GM19397 (cell line): Measurements from ENCODE around the gene DDX17.

ENCODE experiments used
- ATAC-seq: cut with Tn5 transposase; IDR thresholded peaks from one replicate; pipeline ENCODE4 v1.9.1; 2021; ENCODE audit warnings: mild to moderate bottlenecking, moderate library complexity; ENCODE audit not compliant: unreplicated experiment

The DDX17 gene

DNA sequence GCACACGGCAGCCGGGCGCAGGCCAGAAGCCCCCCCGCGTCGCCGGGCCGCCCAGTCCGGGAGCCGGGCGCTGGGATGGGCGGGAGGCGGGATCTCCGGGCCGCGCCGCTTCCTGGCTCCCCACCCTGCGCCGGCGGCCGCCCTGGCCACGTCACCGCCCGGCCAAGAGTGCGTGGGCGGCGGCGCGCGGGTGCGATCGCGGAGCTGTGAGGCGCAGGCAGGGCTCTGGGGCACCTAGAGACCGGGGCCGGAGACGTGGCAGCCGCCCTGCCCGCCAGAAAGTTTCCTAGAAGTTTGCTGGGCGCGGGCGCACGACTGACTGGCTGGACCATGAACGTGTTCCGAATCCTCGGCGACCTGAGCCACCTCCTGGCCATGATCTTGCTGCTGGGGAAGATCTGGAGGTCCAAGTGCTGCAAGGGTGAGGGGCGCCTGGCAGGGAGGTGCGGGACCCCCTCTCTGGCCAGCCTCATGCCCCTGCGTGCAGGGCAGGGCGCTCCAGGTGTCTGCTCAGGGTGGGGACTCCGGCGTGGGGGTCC lies 38.1 kb downstream of the DDX17 start, which contains the start of gene KDELR3:
Gene KDELR3 (plus strand): TSS at position 193 of the 539 bp plus-strand sequence. CDS start 138 bp downstream, at position 331.
- ATAC-seq = no peak

DNA sequence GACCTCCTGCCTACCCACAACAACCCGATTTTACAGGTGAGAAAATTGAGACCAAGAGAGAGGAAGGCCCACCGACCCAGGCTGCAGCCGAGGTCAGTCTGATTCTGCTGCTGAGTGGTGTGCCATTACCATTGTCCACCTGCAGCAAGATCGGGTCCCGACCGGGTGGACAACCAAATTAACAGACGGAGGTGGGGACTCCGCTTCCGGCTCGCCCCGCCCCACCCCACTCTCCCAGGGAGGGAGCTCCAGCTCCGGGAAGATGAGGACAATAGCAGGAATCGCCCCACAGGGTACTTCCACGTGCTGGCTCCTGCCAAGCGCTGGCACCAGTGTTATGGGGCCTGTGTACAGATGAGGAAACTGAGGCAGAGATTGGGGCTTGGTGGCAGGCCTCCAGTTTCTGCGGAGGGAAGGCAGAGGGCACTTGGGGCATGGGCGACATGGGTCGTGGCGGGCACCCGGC lies 38.6 kb downstream of the DDX17 start:
- no peak for ATAC-seq

DNA sequence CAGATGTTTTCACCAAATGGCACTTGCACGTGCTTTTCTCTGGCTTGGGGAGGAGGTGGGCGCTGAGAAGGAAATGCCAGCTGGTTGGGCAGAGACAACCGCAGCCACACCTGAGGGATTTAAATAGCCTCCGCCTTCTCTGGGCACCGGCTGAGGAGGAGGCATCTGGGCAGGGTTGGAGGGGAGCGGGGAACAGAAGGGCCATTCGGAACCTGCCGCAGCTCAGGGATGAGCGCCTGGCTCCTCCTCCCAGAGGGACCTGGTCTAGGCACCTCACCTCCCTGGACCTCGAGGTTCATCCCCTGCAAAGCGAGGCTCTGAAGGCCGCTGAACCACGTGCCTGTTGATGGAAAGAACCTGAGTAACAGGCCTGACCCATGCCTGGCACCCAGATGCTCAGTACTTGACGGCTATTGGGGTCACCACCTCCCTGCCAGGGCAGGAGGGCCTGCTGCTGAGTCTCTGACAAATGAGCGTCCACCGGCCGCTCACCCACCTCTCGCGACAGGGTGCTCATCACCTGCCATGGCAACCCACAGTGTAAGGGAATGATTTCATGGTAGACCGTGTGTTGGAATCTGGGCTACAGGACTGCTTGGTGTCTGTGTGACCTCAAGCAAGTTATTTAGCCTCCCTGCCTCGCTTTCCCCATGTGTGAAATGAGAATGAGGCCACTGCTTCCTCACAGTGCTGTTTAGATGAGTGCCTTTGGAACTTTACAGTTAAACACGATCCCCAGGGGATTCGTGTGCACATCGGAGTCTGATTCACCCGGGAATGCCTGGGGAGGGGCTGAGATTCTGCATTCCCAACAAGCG lies 40.2 kb downstream of the DDX17 start:
- ATAC-seq = no peak

DNA sequence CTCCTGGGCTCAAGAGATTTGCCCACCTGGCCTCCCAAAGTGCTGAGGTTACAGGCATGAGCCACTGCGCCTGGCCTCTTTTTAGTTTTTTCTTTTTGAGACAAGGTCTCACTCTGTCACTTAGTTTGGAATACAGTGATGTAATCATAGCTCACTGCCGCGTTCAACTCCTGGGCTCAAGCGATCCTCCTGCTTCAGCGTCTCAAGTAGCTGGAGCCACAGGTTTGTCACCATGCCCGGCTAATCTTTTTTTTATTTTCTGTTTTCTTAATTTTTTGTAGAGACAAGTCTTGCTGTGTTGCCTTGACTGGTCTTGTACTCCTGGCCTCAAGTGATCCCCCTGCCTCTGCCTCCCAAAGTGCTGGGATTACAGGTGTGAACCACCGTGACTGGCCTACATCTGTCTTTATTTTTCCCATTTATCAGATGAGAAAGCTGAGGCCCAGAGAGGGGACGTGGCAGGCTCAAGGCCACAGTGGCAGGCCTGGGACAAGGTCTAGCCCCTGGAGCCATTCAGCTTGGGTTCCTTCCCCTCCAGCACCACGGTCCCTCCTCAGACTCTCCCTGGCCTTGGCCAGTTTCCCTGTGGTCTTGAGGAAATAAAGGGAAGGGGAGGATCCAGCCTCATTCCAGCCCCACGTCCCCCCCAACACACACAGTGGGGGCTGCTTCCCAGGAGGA lies 41.0 kb downstream of the DDX17 start:
- ATAC-seq = no peak

DNA sequence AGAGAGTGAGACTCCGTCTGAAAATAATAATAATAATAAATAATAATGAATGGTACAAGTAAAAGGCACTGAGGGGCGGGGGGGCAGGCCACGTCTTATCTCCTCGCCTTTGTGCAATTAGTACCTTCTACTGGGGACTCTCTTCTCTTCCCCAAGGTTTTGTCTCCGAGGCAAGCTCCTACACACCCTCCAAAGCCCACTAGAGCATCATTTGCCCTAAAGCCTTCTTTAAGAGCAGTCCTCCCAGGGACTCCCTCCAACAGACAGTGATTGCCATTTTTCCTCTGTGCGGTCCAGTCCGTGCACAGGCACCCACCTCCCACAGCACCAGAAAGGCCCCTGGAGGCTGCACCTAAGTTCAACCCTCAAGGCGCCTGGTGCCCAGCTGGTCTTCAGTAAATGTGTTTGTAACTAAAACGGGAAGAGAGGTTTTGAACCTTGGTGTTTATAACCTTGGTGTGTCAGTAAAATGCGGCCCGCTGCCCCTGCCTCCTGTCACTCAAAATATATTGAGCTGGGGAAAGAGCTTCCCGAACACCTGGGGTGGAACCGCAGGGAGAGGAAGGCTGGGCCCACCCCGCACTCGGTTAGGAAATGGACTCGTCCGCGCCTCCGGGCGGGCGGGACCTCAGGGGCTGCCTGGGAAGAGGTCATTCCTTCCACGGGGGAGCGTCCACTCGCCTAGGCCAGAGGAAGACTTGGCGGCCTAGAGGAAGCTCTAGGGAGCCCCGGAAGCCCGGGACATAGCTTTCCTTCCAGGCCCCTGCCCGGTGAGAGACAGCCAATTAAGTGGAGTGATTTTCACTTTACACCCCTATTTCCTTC lies 42.9 kb downstream of the DDX17 start:
- ATAC-seq = no peak

DNA sequence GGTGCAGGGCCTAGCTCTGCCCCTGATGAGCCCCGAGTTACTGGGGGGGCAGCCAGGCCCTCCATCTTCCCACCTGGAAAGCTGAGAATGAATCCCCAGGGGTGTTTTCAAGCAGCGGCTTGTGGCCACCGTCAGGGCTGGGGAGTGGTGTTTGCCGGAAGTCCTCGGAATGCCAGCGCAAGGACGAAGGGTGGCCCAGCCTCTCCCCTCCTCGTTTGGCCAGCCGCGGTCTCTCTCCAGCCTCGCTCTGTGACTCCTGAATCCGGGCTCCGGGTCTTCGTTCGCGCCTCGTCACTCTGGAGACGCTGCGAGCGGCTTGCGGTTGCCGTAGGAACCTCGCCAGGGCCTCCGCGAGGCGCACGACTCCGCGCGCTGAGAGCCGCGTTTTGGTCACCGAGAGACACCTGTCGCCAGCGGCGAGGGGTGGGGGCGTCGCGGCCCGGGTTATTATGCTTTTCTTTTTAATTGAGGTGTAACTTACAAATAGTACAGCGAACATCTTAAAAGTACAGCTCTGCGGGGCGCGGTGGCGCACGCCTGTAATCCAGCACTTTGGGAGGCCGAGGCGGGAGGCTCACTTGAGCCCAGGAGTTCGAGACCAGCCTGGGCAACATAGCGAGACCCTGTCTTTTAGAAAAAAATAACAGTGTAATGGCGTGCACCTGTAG lies 44.6 kb downstream of the DDX17 start:
- ATAC-seq = no peak

DNA sequence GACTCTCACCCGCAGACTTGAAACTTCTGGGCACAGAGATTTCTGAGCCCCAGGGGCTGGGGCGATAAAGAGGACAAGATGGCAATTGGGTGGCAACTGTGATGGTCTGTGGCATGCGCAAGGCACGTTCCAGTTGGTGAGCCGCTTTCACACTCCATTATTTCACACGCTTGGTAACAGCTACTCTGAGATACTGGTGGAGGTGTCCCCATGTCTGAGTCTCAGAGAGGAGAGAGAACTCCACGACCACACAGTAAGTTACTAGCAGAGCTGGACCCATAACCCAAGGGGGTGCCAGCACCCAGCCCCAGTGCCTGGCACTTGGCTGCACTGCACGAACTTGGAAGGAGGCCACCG lies 45.1 kb downstream of the DDX17 start:
- ATAC-seq = no peak

DNA sequence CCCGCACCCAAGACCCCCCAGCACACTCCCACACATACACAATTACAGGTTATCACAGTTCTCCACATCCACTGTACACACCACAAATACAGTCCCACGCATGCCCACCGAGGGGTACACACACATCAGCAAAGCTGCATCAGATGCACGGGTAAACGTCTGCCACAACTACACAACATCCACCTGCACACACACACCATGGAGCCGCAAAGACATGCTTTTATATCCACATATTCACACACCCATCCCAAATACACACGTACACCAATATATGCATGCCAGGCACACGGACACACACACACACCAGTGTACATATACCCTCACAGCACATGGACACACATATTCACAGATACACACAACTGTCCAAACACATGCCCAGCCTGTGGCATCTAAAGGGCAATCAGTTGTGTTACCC lies 45.7 kb downstream of the DDX17 start:
- no peak for ATAC-seq

DNA sequence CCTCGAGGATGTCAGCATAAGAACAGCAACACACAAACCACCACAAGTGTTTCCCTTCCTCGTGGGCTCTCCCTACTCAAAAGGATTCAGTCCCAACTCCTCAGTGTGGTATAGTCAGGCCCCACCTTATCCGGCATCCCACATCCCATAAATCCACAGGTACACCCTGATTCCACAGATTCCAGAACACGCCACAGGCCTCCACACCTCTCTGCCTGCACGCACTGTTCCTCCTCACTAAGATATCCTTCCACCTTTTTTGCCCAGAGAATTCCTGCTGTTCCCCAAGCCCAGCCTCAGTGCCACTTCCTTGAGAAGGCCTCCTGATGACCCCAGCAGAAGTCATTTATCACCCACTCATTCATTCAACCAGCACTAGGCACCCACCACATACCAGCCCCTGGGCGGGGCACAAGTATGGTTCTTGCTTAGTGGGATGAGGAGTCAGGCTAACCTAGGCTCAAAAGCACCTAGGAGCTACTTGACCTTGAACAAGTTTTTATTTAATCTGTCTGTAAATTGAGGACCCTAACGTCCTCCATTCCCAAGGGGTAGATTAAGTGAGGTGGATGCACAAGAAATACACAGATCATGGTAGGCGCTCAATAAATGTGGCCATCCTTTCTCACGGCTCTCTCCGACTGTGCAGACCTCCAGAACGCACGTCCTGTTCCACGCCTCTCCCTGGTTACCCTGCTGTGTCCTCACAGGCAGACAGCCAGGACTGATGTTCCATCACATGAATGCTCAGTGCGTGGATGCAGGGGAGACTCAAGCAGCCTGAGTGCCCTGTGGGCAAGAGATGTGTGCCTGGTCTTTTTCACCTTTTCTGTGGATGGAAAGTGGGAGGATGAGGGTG lies 49.0 kb downstream of the DDX17 start:
- ATAC-seq = no peak

DNA sequence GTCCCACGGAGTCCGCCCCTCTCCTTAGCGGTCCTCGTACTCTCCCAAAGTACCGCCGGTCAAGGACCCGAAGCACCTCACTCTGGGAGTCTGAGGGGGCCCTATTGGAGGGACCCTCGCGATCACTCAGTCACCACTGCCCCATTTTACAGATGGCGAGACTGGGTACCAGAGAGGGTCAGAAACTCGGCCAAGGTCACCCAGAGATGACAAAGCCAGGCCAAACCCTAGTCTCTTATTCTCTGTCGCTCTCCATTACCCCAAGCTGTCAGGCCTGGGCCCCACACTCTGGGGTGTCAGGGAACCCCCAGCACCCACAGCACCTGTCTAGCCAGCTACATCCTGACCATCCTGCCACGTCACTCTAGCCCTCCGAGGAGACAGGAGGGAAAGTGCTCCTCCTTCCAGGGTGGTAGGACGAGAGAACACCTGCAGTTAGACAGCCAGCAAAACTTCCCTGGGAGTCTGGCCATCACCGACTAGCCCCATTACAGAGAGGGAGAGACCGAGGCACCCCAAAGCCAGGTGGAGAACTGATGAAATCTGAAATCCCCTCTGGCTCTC lies 49.8 kb downstream of the DDX17 start:
- ATAC-seq = no peak

DNA sequence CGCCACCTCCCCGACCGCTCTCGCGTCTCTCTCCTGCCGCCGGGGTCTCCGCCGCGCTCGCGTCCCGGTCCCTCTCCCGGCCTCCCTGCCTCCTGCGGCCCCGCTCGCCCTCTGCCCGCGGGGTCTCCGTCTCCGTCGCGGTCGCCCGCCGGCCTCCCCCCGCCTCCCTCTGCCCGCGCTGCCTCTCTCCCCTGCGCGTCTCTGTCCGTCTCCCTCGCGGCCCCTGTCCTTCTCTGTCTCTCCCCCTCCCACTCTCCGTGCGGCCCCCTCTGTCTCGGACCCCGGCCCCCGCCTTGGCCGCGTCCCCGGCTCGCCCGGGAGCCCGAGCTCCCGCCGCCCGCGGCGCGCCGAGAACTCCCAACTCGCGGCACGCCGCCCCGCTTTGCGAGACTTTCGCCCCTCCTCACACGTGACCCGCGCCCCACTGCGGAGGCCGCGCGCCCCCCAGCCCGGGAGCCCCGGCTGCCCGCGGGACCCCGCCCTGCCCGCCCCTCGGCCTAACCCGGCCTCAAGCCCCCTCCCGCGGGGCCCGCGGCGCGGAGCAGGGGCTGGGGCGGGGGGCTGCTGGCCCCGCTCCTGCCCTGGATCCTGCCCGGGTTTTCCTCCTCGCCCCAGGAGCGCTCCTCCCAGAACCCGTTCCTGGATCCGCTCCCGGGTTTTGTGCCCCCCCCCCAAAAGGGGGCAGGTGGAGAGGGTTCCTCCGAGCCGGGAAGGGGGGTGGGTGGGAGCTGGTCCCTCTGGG lies 50.4 kb downstream of the DDX17 start:
- ATAC-seq = no peak

DNA sequence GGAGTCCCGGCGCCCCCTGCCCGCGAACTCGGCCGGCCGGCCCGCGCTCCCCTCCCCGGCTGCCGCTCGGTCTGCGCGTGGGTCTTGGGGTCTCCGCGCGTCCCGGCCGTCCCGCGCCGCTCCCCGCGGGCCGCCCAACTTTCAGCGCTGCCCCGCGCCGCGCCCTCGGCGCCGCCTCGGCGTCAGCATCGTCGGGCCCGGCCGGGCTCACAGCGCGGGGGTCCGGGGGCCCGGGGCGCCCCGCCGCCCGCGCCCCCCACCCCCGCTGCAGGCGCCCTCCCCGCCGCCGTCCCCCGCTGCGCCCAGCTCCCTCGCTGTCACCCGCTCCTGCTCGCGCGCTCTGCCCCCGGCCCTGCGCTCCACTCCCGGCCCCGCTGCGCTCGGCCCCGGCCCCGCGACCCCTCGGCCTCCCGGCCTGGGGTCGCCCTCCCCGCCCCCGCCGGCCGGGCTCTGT lies 51.0 kb downstream of the DDX17 start, which contains the start of gene KCNJ4:
Gene KCNJ4 (minus strand): TSS at position 124 of the 454 bp plus-strand sequence. CDS start 27,067 bp downstream, outside the sequence.
- no peak for ATAC-seq

DNA sequence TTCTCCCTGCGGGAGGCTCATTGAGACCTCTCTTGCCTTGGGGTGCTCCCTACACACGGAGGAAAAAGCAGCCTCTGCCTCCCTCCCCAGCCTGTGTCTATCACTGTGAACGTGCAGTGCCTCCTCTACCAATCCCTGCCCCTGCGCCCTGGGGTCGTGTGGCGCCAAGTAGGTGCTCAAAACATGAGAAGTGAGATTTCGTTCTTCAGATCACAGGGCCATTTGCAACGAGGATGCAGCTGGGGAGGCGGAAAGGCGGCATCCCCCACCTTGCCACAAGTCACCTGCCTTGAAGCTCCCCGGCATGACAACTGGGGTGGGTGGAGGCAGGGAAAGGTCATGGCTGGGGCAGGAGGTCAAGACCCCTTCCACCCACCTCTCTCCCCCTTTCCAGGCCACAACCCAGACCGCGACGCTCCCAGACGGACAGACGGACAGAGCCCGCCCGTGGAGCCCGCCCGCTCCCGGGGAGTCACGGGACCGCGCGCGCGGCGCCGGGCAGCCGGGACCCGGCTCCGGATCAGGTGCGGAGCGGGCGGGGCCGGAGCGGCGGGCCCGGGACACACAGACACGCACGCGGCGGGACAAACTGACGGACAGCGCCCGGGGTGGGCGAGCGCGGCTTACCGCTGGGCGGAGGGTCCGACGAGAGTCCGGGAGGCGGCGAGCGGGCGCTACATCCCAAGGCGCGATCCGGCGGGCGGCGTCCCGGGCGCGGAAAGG lies 51.6 kb downstream of the DDX17 start:
- no peak for ATAC-seq

DNA sequence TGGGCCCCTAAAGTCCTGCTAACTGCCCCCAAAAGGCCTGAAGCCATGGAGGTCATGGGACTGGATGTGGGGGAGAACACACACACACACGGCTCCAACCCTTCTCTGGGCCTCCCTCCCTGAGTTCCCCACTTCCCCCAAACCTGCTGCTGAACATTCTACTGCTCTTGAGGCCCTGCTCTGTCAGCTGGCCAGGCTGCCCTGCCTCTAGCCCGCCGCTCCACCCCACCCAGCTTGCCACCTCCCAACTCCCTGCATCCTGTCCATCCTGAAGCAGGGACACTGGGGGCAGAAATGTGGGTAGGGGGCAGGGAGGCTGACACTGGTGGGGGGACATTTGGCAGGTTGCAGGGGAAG lies 52.1 kb downstream of the DDX17 start:
- ATAC-seq = no peak

DNA sequence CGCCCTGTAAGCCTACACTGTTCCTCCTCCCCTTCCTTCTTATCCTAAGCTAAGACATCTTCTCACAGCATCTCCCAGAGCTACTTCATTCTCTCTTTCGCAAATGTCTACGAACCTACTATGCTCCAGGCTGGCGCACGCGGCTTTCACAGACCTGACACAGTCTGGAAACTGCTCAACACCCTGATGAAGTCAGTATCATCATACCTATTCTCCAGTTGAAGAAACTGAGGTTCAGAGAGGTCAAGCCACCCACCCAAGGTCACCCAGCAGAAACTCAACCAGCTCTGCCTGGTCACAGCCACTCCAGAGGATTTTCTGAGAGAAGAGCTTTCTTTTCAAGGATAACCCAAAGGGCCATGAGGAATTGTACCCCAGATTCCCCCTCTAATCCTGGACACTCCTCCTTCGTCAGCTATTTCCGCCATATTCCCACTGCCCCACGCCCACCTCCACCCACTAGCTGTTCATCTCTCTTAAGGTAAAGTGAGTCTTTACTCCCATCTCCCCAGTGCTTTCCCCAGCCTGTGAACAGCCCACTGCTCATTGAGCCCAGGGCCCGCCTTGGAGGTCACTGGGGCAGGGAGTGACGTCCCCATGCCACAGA lies 52.9 kb downstream of the DDX17 start:
- ATAC-seq = no peak

DNA sequence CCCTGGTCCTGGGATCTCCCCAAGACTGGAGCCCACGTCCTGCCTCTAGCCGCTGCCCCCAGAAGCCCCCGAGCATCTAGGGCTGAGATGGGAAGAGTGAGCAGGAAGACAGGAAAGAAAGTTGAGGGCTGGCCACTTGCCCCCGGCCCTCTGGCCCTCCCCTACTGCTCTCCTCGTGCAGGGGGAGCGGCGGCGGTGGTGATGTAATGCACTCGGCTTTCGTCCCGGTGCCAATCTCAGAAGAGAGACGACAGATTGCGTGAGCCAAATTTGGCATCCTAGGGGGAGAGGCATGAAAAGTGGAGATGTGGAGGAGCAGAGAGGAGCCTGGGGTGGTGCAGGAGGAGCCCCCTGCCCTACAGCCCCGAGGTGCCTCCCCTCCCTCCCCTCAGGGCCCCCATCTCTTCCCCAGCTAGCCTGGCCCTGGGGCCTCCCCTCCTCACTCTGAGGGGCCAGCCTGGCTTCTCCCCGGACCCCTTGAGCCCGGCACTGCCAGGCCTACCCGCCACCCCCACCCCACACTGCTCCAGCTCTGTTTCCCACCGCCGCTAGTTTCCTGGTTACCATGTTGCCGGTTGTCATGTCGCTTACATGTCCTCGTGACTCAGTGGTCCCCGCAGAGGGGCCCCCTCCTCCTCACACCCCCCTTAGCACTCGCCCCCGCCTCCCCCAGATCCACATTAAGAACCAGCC lies 53.6 kb downstream of the DDX17 start:
- no peak for ATAC-seq

DNA sequence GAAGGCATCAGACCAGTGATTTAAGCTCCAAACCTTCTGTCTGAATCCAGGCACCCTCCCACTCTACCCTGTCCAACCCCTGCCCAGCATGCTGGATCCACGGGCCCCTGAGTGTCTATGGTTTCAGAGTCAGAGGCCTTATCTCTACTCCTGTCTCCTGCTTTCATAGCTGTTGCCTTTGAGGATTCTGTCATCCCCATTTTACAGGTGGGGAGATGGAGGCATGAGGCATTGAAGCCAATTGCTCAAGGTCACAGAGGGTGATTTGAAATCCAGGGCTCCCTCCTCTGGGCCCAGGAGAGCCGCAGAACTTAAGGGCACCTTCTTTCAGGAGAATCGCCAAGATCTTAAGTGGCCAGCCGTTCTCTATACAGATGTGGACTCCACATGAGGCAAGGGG lies 54.2 kb downstream of the DDX17 start:
- no peak for ATAC-seq
